Cardiac muscle cell (in vitro differentiated cells and primary cell): ENCODE data around the gene PHYHD1. TPM values are rescaled to one million over a fixed set of nuclear protein-coding genes. Genes with fewer than 3 reads are reported as not detected.

Experiments
- DNase-seq, 2 donors: peaks; one replicate each; pipeline versions ENCODE4 v3.0.0 to v3.0.0-alpha.2; 2010 to 2017; ENCODE audit warnings: low read depth in 1 of 2, low spot score in 1 of 2
- H3K27ac ChIP-seq: fragments of 200-600 bp; sonication (generic); 2 replicates; pipeline ENCODE4 v1.5.1; 2016
- H3K27me3 ChIP-seq: fragments of 200-600 bp; sonication (generic); 2 replicates; pipeline ENCODE4 v1.6.0; 2016; ENCODE audit warnings: control low read depth
- H3K36me3 ChIP-seq: fragments of 200-600 bp; sonication (generic); 2 replicates; pipeline ENCODE4 v1.5.1; 2016; ENCODE audit warnings: control low read depth
- H3K4me1 ChIP-seq: fragments of 200-600 bp; sonication (generic); 2 replicates; pipeline ENCODE4 v1.8.1; 2017; ENCODE audit warnings: low read depth, mild to moderate bottlenecking, mixed run types
- H3K4me3 ChIP-seq: fragments of 200-600 bp; sonication (generic); 2 replicates; pipeline ENCODE4 v1.5.1; 2016; ENCODE audit warnings: mild to moderate bottlenecking
- H3K9me3 ChIP-seq: fragments of 200-600 bp; sonication (generic); 2 replicates; pipeline ENCODE4 v1.5.1; 2017; ENCODE audit warnings: low read depth, mild to moderate bottlenecking, control low read depth
- polyA plus RNA-seq: library from polyadenylated mRNA; unstranded; fragments of >200 nt; fragmentation: Nextera tagmentation; extraction: Ambion mirVana; gene quantifications from 2 replicates; pipeline ENCODE4 v1.2.1, GENCODE V29; 2016
- total RNA-seq: library from RNA; depleted of rRNA; stranded (reverse); fragments of >200 nt; gene quantifications from 2 replicates; pipeline ENCODE4 v1.2.3, GENCODE V29; 2016
- TF ChIP-seq, protein P1 (sequence below): IDR thresholded peaks from 2 replicates; pipeline ENCODE4 v1.5.1; 2012; ENCODE audit warnings: low read depth, mild to moderate bottlenecking, low read length

PHYHD1 gene
- total and polyA plus RNA-seq, 2 experiments from 2014 or later: 25.3 to 40.8 TPM

- Histone ChIP-seq H3K27ac (no peak overlapping the region), H3K36me3 (peaks cover 11% of the 10 kb centered on the region), H3K4me1 (peaks cover 13% of the 10 kb centered on the region), H3K9me3 (no peaks in the 10 kb centered on the region), H3K27me3 (no peaks in the 10 kb centered on the region), H3K4me3 (no peak overlapping the region)
- DNase-seq: no peak
- TF ChIP-seq, protein P1, sequence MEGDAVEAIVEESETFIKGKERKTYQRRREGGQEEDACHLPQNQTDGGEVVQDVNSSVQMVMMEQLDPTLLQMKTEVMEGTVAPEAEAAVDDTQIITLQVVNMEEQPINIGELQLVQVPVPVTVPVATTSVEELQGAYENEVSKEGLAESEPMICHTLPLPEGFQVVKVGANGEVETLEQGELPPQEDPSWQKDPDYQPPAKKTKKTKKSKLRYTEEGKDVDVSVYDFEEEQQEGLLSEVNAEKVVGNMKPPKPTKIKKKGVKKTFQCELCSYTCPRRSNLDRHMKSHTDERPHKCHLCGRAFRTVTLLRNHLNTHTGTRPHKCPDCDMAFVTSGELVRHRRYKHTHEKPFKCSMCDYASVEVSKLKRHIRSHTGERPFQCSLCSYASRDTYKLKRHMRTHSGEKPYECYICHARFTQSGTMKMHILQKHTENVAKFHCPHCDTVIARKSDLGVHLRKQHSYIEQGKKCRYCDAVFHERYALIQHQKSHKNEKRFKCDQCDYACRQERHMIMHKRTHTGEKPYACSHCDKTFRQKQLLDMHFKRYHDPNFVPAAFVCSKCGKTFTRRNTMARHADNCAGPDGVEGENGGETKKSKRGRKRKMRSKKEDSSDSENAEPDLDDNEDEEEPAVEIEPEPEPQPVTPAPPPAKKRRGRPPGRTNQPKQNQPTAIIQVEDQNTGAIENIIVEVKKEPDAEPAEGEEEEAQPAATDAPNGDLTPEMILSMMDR: no peak
Measured at GRCh38 chr9:128908372-128908771, 12.4 kb upstream of the PHYHD1 start.

DNA sequence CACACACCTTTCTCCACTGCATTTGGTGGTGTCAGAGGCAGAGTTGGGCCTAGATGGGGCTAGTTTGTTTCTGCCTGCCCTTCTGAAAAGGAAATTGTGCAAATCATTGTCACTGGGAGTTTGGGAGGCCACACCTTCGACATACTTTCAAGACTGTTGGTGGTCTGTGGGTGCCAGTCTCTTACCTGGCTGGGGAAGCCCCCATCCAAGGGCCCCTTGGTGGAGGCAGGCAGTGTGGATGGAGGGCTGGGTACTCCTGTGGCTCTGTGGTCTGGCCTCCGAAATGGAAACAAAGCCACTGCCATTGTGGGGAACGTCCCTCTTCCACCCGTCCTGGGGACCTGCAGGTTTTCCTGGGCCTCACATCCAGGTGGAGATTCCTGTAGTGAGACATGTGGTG is 10.9 kb upstream of the PHYHD1 start:
- H3K27me3 ChIP-seq: no peaks in the 10 kb centered on the region
- H3K4me1 ChIP-seq: peaks cover 13% of the 10 kb centered on the region
- DNase-seq: no peak
- H3K36me3 ChIP-seq: peaks cover 11% of the 10 kb centered on the region
- H3K9me3 ChIP-seq: no peaks in the 10 kb centered on the region
- no peak overlapping the region for H3K4me3 ChIP-seq
- no peak overlapping the region for H3K27ac ChIP-seq
- TF ChIP-seq, protein P1: no peak

DNA sequence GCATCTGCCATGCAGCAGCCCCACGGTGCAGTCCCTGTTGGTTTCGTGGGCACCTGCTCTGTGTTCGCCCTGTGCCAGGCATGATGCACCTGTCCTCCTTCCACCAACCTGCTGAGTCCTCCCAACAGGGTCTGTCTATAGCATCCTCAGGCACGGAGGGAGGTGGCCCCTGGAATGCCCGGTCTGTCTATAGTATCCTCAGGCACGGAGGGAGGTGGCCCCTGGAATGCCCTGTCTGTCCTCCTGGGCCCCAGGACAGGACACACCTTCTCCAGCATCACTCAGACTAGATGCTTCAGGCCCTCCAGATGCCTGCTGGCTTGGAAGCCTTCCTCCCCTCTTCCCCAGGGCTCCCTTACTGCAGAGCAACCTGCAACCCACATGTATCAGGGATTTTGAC is 9.9 kb upstream of the PHYHD1 start:
- Histone ChIP-seq H3K27me3 (no peaks in the 10 kb centered on the region), H3K4me1 (peaks cover 13% of the 10 kb centered on the region), H3K4me3 (no peak overlapping the region), H3K36me3 (peaks cover 11% of the 10 kb centered on the region), H3K27ac (peak overlapping the region; percentile 72), H3K9me3 (no peaks in the 10 kb centered on the region)
- TF ChIP-seq, protein P1: no peak
- DNase-seq: no peak

DNA sequence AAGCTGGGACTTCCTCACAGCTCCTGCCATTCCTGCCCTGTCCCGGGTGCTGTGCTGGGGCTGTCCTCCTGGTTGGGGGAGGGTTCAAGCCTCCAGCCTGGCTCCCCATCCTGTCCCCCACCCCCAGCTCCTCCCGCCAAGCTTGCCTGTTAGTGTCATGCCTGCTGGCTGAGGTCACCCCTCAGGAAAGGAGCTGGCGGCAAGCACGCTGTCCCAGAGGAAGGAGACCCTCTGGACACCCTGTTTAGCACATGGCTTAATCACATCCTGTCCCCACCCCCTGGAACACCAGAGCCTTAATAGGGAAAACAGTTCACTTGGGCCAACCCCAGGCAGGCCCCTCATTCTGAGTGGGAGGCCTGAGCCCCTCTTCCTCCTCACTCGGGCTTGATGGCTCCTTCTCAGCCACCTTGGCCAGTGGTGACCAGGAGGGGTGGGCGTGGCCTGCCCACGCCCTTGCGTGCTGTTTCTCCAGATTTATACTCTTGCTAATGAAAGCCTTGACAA is 9.2 kb upstream of the PHYHD1 start:
- H3K27ac ChIP-seq: peak overlapping the region; percentile 72
- no peak overlapping the region for H3K4me3 ChIP-seq
- TF ChIP-seq, protein P1: no peak
- H3K36me3 ChIP-seq: peaks cover 12% of the 10 kb centered on the region
- H3K4me1 ChIP-seq: peaks cover 13% of the 10 kb centered on the region
- DNase-seq: peak; percentile 41 to 43
- no peaks in the 10 kb centered on the region for H3K27me3 ChIP-seq
- no peaks in the 10 kb centered on the region for H3K9me3 ChIP-seq

DNA sequence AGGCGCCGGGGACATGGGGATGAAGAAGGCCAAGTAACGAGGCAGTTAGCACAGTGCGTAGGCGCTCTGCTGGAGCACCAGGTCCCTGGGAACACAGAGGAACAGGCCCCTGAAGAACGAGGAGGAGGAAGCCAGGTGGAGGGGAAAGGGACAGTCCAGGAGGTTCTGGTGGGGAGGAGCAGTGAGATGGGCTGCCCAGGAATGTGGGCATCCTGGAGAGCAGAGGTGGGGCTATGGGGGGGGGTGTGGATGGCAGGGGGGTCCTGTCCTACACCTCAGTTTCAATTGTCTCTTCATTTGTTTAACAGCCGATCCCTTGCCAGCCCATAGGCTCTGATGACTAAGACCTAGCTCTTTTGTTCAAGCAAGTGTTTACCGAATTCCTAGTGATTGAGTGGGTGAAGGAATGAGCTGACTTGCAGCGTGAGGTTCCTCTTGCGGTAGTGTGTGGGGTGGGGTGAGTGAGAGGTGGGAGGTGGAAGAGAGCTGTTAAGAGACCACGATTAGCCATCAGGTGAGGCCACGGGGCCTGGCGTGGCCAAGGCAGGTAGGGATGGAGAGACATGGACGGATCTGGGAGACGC is 8.4 kb upstream of the PHYHD1 start:
- Histone ChIP-seq H3K4me1 (peaks cover 13% of the 10 kb centered on the region), H3K27ac (peak overlapping the region; percentile 72), H3K9me3 (no peaks in the 10 kb centered on the region), H3K36me3 (peaks cover 13% of the 10 kb centered on the region), H3K27me3 (no peaks in the 10 kb centered on the region), H3K4me3 (no peak overlapping the region)
- TF ChIP-seq, protein P1: no peak
- DNase-seq: peak in 1 of 2 donors; percentile 68
